ENCODE measurements around the gene MS4A6E. TPM values are rescaled to one million over a fixed set of nuclear protein-coding genes. Genes with fewer than 3 reads are reported as not detected.
A peak's percentile ranks its signal among the peaks of the same experiment; 100 is the strongest.

The MS4A6E gene
- total and polyA plus RNA-seq, 2 of the 8 experiments (the other 6 are each of a cell fraction or from before 2014, with no cell fraction given) = not detected

GRCh38 chr11:60345489-60345888 lies 18.4 kb downstream of the MS4A6E start:
- no peaks in the 10 kb centered on the region for H3K23me2 ChIP-seq (ENCODE audit: low read depth, low read length)
- no peak overlapping the region for H2BK15ac ChIP-seq (ENCODE audit: low read length)
- H3K14ac ChIP-seq (ENCODE audit: insufficient read length) = no peak overlapping the region
- no peak overlapping the region for H3K18ac ChIP-seq (ENCODE audit: extremely low read depth, low read length)
- DNase-seq (ENCODE audit: low read depth in 1 of 2, low spot score in 2 of 2) (peak; percentile 17 to 64), FAIRE-seq (no peak)
- no peaks in the 10 kb centered on the region for H4K20me1 ChIP-seq (replicated peaks in 1 of 2; ENCODE audit: control insufficient read depth in 1 of 2, insufficient read depth in 2 of 2, low read length in 2 of 2)
- H4K5ac ChIP-seq (ENCODE audit: insufficient read length, low read depth, low read length) = no peak overlapping the region
- no peak overlapping the region for H2BK120ac ChIP-seq (replicated peaks; ENCODE audit: low read depth, low read length)
- H3K4me1 ChIP-seq (replicated peaks in 1 of 4; ENCODE audit: control insufficient read depth in 3 of 4, insufficient read depth in 4 of 4, low read length in 3 of 4) = peaks cover 0 to 4% (median 0%) of the 10 kb centered on the region in 4 experiments; a peak in 1 of 7 replicates
- no peak overlapping the region for H4K91ac ChIP-seq (replicated peaks; ENCODE audit: insufficient read length, low read length)
- H2AFZ ChIP-seq (ENCODE audit: low read length) = no peak overlapping the region
- no peak overlapping the region for H3K4ac ChIP-seq (replicated peaks; ENCODE audit: insufficient read length, low read depth, low read length)
- H3K27ac ChIP-seq (ENCODE audit: low read depth, low read length) = no peak overlapping the region
- no peak overlapping the region for H3K56ac ChIP-seq (replicated peaks; ENCODE audit: insufficient read length, low read depth, low read length)
- no peaks in the 10 kb centered on the region for H3K79me2 ChIP-seq (ENCODE audit: control insufficient read depth in 1 of 2, insufficient read depth in 2 of 2, low read length in 2 of 2)
- H3K9me3 ChIP-seq (ENCODE audit: insufficient read depth in 2 of 2, low read depth in 1 of 2, low read length in 1 of 2) = no peaks in the 10 kb centered on the region
- H3K27me3 ChIP-seq (replicated peaks in 1 of 4; ENCODE audit: control insufficient read depth in 3 of 4, extremely low read depth in 1 of 4, insufficient read depth in 3 of 4, low read length in 3 of 4) = no peaks in the 10 kb centered on the region
- H3K36me3 ChIP-seq (ENCODE audit: control insufficient read depth in 2 of 4, insufficient read depth in 4 of 4, low read length in 3 of 4) = no peaks in the 10 kb centered on the region
- H3K79me1 ChIP-seq (ENCODE audit: low read depth, low read length) = no peaks in the 10 kb centered on the region
- ChIA-PET POLR2A (ENCODE audit: partially characterized antibody) (no interaction called here), CTCF (ENCODE audit: partially characterized antibody) (interaction anchor here (0.7 to 8.4 kb wide), 34 partner anchors 11 to 554 kb away, joined by 3 to 115 read pairs (median 4); no protein-coding TSS in a partner anchor)
- no peak overlapping the region for H2BK20ac ChIP-seq (ENCODE audit: low read length)
- TF ChIP-seq CTCF (IDR thresholded peaks at IDR 0.05; ENCODE audit: control extremely low read depth in 1 of 3, insufficient read depth in 1 of 3, low read depth in 1 of 3, low read length in 3 of 3) (peak; percentile 48 to 83 (median 66)), SIN3A (conservative IDR thresholded peaks at IDR 0.05 in 1 of 2, IDR thresholded peaks at IDR 0.05 in 1 of 2; ENCODE audit: low read depth in 1 of 2, low read length in 2 of 2) (no peak), NANOG (IDR thresholded peaks at IDR 0.05; ENCODE audit: insufficient read depth, low read depth, low read length, poor library complexity, severe bottlenecking) (no peak), SAP30 (IDR thresholded peaks at IDR 0.05; ENCODE audit: insufficient read depth, insufficient replicate concordance, low read length) (no peak), CBX5 (IDR thresholded peaks at IDR 0.05; ENCODE audit: low read depth, low read length) (no peak), RAD21 (IDR thresholded peaks at IDR 0.05 in 1 of 2, conservative IDR thresholded peaks at IDR 0.05 in 1 of 2; ENCODE audit: low read depth in 2 of 2, low read length in 2 of 2) (peak; percentile 79 to 83)
- no peak overlapping the region for H3K23ac ChIP-seq (ENCODE audit: insufficient read length)
- no peak overlapping the region for H3K4me3 ChIP-seq (ENCODE audit: extremely low read depth in 1 of 4, insufficient read depth in 2 of 4, low read depth in 3 of 4, low read length in 4 of 4)
- H4K8ac ChIP-seq (ENCODE audit: extremely low read depth, insufficient read depth, low read length) = no peak overlapping the region
- H2BK12ac ChIP-seq (ENCODE audit: low read depth, low read length) = no peak overlapping the region
- H2AK5ac ChIP-seq (ENCODE audit: low read depth, low read length) = no peak overlapping the region
- H3K9ac ChIP-seq (replicated peaks in 1 of 4; ENCODE audit: extremely low read depth in 1 of 4, low read depth in 3 of 4, low read length in 3 of 4) = no peak overlapping the region
- no peak overlapping the region for H2BK5ac ChIP-seq (ENCODE audit: low read depth, low read length)
- no peak overlapping the region for H3K4me2 ChIP-seq (ENCODE audit: insufficient read depth in 1 of 2, low read depth in 2 of 2, low read length in 2 of 2)

Data from H1 (cell line).